ENCODE results near the gene DPM2. TPM values are rescaled to one million over a fixed set of nuclear protein-coding genes. Genes with fewer than 3 reads are reported as not detected.

DPM2 gene
- total and polyA plus RNA-seq, 2 experiments from 2014 or later = 36.6 to 92.4 TPM

GRCh38 chr9:127983847-127984289 is 46.2 kb upstream of the DPM2 start (continued):
- TF ChIP-seq EZH2 (IDR thresholded peaks at IDR 0.05; ENCODE audit: low read depth, unreplicated experiment) = no peak
- TF ChIP-seq CREB1 (CRISPR knock-in tag; IDR thresholded peaks at IDR 0.05; ENCODE audit: low read depth) = no peak
- no peak for TF ChIP-seq STAT1 (IDR thresholded peaks at IDR 0.05; ENCODE audit: unreplicated experiment)
- TF ChIP-seq NANOG (IDR thresholded peaks at IDR 0.05; ENCODE audit: borderline replicate concordance) = no peak
- no peak for TF ChIP-seq POLR2AphosphoS5 (IDR thresholded peaks at IDR 0.05; ENCODE audit: low read depth)
- TF ChIP-seq ETS1 (IDR thresholded peaks at IDR 0.05) = no peak
- TF ChIP-seq ZNF114 (CRISPR knock-in tag; IDR thresholded peaks at IDR 0.05) = no peak
- no peak for TF ChIP-seq REST (IDR thresholded peaks at IDR 0.05; ENCODE audit: unreplicated experiment)
- no peak for TF ChIP-seq CTCF (conservative IDR thresholded peaks at IDR 0.05; ENCODE audit: low read depth in 2 of 2)
- TF ChIP-seq EZH2phosphoT487 (IDR thresholded peaks at IDR 0.05; ENCODE audit: unreplicated experiment) = no peak

GRCh38 chr9:127982912-127983311 is 45.3 kb upstream of the DPM2 start:
- Histone ChIP-seq H3K27me3 (ENCODE audit: insufficient read depth) (no peaks in the 10 kb centered on the region), H4K20me1 (replicated peaks; ENCODE audit: insufficient read depth) (peaks cover 9% of the 10 kb centered on the region; the same call in 1 of the 2 replicates), H3K9me2 (ENCODE audit: insufficient read depth) (no peaks in the 10 kb centered on the region), H3K27ac (ENCODE audit: low read depth) (no peak overlapping the region), H3K36me3 (ENCODE audit: insufficient read depth) (no peaks in the 10 kb centered on the region), H2AFZ (no peak overlapping the region), H3K4me3 (no peak overlapping the region), H3F3A (replicated peaks; ENCODE audit: low read depth) (peaks cover 18% of the 10 kb centered on the region), H3K4me2 (no peak overlapping the region), H3K79me2 (replicated peaks; ENCODE audit: insufficient read depth) (peaks cover 23% of the 10 kb centered on the region), H3K4me1 (ENCODE audit: insufficient read depth) (peaks cover 21% of the 10 kb centered on the region)
- DNase-seq (ENCODE audit: low spot score) = no peak
- ATAC-seq = no peak
- peaks cover 39% of the 10 kb centered on the region for H3K4me1 Mint-ChIP-seq
- 0 out of 2 replicates have a peak overlapping the region, but pooled peaks have one; percentile 21 for H3K27ac Mint-ChIP-seq
- peaks cover 17% of the 10 kb centered on the region for H3K27me3 Mint-ChIP-seq (ENCODE audit: insufficient read depth, low read depth, poor library complexity)
- H3K4me3 Mint-ChIP-seq = no peak overlapping the region
- no peaks in the 10 kb centered on the region for H3K9me3 Mint-ChIP-seq
- H3K36me3 Mint-ChIP-seq (ENCODE audit: low read depth) = peaks cover 4% of the 10 kb centered on the region; the same call in 1 of the 3 replicates
- no peak for TF ChIP-seq JUNB (IDR thresholded peaks at IDR 0.05; ENCODE audit: unreplicated experiment)
- TF ChIP-seq ZNF114 (CRISPR knock-in tag; IDR thresholded peaks at IDR 0.05) = no peak
- no peak for TF ChIP-seq NANOG (IDR thresholded peaks at IDR 0.05; ENCODE audit: borderline replicate concordance)
- TF ChIP-seq ETS1 (IDR thresholded peaks at IDR 0.05) = no peak
- TF ChIP-seq EZH2 (IDR thresholded peaks at IDR 0.05; ENCODE audit: low read depth, unreplicated experiment) = no peak
- no peak for TF ChIP-seq STAT1 (IDR thresholded peaks at IDR 0.05; ENCODE audit: unreplicated experiment)
- TF ChIP-seq CREB1 (CRISPR knock-in tag; IDR thresholded peaks at IDR 0.05; ENCODE audit: low read depth) = no peak
